ENCODE data around the gene DARS1. TPM values are rescaled to one million over a fixed set of nuclear protein-coding genes. Genes with fewer than 3 reads are reported as not detected.

DARS1 gene
- polyA plus RNA-seq, 1 donor (not counting 4 experiments of a cell fraction or from before 2014, with no cell fraction given): 129 TPM

- no peaks in the 10 kb centered on the region for H3K9me3 ChIP-seq (ENCODE audit: control insufficient read depth, low read depth, low read length)
- no peaks in the 10 kb centered on the region for H3K79me2 ChIP-seq (ENCODE audit: control insufficient read depth, insufficient read depth, low read length)
- peaks cover 3% of the 10 kb centered on the region for H3K4me1 ChIP-seq (ENCODE audit: control insufficient read depth, extremely low read depth, insufficient read depth, low read length)
- no peak overlapping the region for H3K4me2 ChIP-seq (ENCODE audit: control insufficient read depth, extremely low read depth, insufficient read depth, low read depth, low read length)
- DNase-seq (ENCODE audit: low read depth, low spot score) (no peak), FAIRE-seq (no peak)
- TF ChIP-seq EZH2 (IDR thresholded peaks at IDR 0.05; ENCODE audit: low read length): no peak
- TF ChIP-seq CTCF (optimal IDR thresholded peaks at IDR 0.05 in 1 of 3, IDR thresholded peaks at IDR 0.05 in 1 of 3, conservative IDR thresholded peaks at IDR 0.05 in 1 of 3; ENCODE audit: extremely low read depth in 1 of 3, insufficient read depth in 2 of 3, low read length in 3 of 3): no peak
- H4K20me1 ChIP-seq (ENCODE audit: control insufficient read depth, extremely low read depth, insufficient read depth, low read length): no peaks in the 10 kb centered on the region
- H3K27ac ChIP-seq (ENCODE audit: control insufficient read depth, insufficient read depth, low read length): no peak overlapping the region
- no peak overlapping the region for H3K9ac ChIP-seq (ENCODE audit: control insufficient read depth, extremely low read depth, insufficient read depth, low read length)
- H3K27me3 ChIP-seq (ENCODE audit: control insufficient read depth, extremely low read depth, insufficient read depth, low read length): no peaks in the 10 kb centered on the region
- H3K4me3 ChIP-seq (ENCODE audit: control insufficient read depth in 2 of 3, extremely low read depth in 1 of 3, insufficient read depth in 2 of 3, low read depth in 1 of 3, low read length in 3 of 3): no peak overlapping the region
- no peaks in the 10 kb centered on the region for H3K9me1 ChIP-seq (ENCODE audit: control insufficient read depth, extremely low read depth, insufficient read depth, low read length)
- H3K36me3 ChIP-seq (ENCODE audit: control insufficient read depth in 2 of 2, extremely low read depth in 1 of 2, insufficient read depth in 2 of 2, low read length in 2 of 2): no peaks in the 10 kb centered on the region
- no peak overlapping the region for H2AFZ ChIP-seq (ENCODE audit: control insufficient read depth, low read length)
- dilution Hi-C loops (cut with MboI; ENCODE audit: extremely low pct_ligation_motif_present, low sequenced_read_pairs): no loop called here
Measured at GRCh38 chr2:136029149-136029548, 43.7 kb upstream of the DARS1 start.

DNA sequence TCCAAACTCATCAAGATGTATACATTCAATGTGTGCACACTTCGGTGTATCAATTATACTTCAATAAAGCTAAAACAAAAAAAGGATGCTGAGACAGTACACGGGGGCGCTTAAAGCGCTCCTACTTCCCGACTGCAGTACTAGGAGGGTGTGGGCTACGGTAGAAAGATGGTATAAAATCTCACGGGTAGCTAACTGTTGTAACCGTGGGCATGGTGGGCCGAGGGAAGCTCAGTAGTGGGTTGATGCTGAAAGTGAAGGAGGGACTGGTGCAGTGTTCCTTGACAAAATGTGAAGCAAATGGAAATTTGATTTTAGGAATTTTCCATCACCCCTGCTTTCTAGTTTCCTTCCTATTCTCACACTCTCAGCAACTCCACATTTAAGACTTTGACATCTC lies 42.6 kb upstream of the DARS1 start:
- no peak for DNase-seq (ENCODE audit: low read depth, low spot score)
- dilution Hi-C loops (cut with MboI; ENCODE audit: extremely low pct_ligation_motif_present, low sequenced_read_pairs): no loop called here
- Histone ChIP-seq H3K9ac (ENCODE audit: control insufficient read depth, extremely low read depth, insufficient read depth, low read length) (no peak overlapping the region), H3K36me3 (ENCODE audit: control insufficient read depth in 2 of 2, extremely low read depth in 1 of 2, insufficient read depth in 2 of 2, low read length in 2 of 2) (no peaks in the 10 kb centered on the region), H3K4me1 (ENCODE audit: control insufficient read depth, extremely low read depth, insufficient read depth, low read length) (peaks cover 3% of the 10 kb centered on the region), H3K79me2 (ENCODE audit: control insufficient read depth, insufficient read depth, low read length) (no peaks in the 10 kb centered on the region), H3K4me2 (ENCODE audit: control insufficient read depth, extremely low read depth, insufficient read depth, low read depth, low read length) (no peak overlapping the region), H3K27ac (ENCODE audit: control insufficient read depth, insufficient read depth, low read length) (no peak overlapping the region), H3K9me1 (ENCODE audit: control insufficient read depth, extremely low read depth, insufficient read depth, low read length) (no peaks in the 10 kb centered on the region), H3K27me3 (ENCODE audit: control insufficient read depth, extremely low read depth, insufficient read depth, low read length) (no peaks in the 10 kb centered on the region), H3K9me3 (ENCODE audit: control insufficient read depth, low read depth, low read length) (no peaks in the 10 kb centered on the region), H2AFZ (ENCODE audit: control insufficient read depth, low read length) (no peak overlapping the region), H4K20me1 (ENCODE audit: control insufficient read depth, extremely low read depth, insufficient read depth, low read length) (no peaks in the 10 kb centered on the region), H3K4me3 (ENCODE audit: control insufficient read depth in 2 of 3, extremely low read depth in 1 of 3, insufficient read depth in 2 of 3, low read depth in 1 of 3, low read length in 3 of 3) (no peak overlapping the region)
- no peak for FAIRE-seq
- no peak for TF ChIP-seq EZH2 (IDR thresholded peaks at IDR 0.05; ENCODE audit: low read length)
- no peak for TF ChIP-seq CTCF (optimal IDR thresholded peaks at IDR 0.05 in 1 of 3, IDR thresholded peaks at IDR 0.05 in 1 of 3, conservative IDR thresholded peaks at IDR 0.05 in 1 of 3; ENCODE audit: extremely low read depth in 1 of 3, insufficient read depth in 2 of 3, low read length in 3 of 3)

Data from keratinocyte (primary cell).